ENCODE data around the gene MEST.

GRCh38 chr7:130481898-130482297, 10.0 kb upstream of the MEST start:
- TF ChIP-seq, protein P1, sequence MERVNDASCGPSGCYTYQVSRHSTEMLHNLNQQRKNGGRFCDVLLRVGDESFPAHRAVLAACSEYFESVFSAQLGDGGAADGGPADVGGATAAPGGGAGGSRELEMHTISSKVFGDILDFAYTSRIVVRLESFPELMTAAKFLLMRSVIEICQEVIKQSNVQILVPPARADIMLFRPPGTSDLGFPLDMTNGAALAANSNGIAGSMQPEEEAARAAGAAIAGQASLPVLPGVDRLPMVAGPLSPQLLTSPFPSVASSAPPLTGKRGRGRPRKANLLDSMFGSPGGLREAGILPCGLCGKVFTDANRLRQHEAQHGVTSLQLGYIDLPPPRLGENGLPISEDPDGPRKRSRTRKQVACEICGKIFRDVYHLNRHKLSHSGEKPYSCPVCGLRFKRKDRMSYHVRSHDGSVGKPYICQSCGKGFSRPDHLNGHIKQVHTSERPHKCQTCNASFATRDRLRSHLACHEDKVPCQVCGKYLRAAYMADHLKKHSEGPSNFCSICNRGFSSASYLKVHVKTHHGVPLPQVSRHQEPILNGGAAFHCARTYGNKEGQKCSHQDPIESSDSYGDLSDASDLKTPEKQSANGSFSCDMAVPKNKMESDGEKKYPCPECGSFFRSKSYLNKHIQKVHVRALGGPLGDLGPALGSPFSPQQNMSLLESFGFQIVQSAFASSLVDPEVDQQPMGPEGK (CRISPR knock-in tag; IDR thresholded peaks at IDR 0.05; ENCODE audit: borderline replicate concordance) = no peak
- TF ChIP-seq GLIS3 (CRISPR knock-in tag; IDR thresholded peaks at IDR 0.05) (no peak), ZFP3 (CRISPR knock-in tag; IDR thresholded peaks at IDR 0.05) (no peak), ARNTL (CRISPR knock-in tag; IDR thresholded peaks at IDR 0.05; ENCODE audit: borderline replicate concordance, low read depth) (no peak), ISL1 (CRISPR knock-in tag; IDR thresholded peaks at IDR 0.05) (no peak), TOX (CRISPR knock-in tag; IDR thresholded peaks at IDR 0.05; ENCODE audit: borderline replicate concordance) (no peak), BACH2 (CRISPR knock-in tag; IDR thresholded peaks at IDR 0.05; ENCODE audit: borderline replicate concordance) (no peak), PPARA (CRISPR knock-in tag; IDR thresholded peaks at IDR 0.05; ENCODE audit: borderline replicate concordance) (no peak), ZFP30 (CRISPR knock-in tag; IDR thresholded peaks at IDR 0.05) (no peak), ZNF8 (CRISPR knock-in tag; IDR thresholded peaks at IDR 0.05) (no peak)
- TF ChIP-seq, protein P2, sequence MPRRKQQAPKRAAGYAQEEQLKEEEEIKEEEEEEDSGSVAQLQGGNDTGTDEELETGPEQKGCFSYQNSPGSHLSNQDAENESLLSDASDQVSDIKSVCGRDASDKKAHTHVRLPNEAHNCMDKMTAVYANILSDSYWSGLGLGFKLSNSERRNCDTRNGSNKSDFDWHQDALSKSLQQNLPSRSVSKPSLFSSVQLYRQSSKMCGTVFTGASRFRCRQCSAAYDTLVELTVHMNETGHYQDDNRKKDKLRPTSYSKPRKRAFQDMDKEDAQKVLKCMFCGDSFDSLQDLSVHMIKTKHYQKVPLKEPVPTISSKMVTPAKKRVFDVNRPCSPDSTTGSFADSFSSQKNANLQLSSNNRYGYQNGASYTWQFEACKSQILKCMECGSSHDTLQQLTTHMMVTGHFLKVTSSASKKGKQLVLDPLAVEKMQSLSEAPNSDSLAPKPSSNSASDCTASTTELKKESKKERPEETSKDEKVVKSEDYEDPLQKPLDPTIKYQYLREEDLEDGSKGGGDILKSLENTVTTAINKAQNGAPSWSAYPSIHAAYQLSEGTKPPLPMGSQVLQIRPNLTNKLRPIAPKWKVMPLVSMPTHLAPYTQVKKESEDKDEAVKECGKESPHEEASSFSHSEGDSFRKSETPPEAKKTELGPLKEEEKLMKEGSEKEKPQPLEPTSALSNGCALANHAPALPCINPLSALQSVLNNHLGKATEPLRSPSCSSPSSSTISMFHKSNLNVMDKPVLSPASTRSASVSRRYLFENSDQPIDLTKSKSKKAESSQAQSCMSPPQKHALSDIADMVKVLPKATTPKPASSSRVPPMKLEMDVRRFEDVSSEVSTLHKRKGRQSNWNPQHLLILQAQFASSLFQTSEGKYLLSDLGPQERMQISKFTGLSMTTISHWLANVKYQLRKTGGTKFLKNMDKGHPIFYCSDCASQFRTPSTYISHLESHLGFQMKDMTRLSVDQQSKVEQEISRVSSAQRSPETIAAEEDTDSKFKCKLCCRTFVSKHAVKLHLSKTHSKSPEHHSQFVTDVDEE (CRISPR knock-in tag; IDR thresholded peaks at IDR 0.05) = no peak

All from SK-N-SH treated with all-trans-retinoic acid at 6 μM for 48 hours (cell line).